ENCODE data around the gene TARP.

Gene TARP

GRCh38 chr7:38215735-38216670 lies 57.4 kb downstream of the TARP start:
- no peaks in the 10 kb centered on the region for H3K9me3 ChIP-seq (ENCODE audit: control insufficient read depth, insufficient read depth, low read length)
- no peak overlapping the region for H3K27ac ChIP-seq (ENCODE audit: low read depth, low read length)

DNA sequence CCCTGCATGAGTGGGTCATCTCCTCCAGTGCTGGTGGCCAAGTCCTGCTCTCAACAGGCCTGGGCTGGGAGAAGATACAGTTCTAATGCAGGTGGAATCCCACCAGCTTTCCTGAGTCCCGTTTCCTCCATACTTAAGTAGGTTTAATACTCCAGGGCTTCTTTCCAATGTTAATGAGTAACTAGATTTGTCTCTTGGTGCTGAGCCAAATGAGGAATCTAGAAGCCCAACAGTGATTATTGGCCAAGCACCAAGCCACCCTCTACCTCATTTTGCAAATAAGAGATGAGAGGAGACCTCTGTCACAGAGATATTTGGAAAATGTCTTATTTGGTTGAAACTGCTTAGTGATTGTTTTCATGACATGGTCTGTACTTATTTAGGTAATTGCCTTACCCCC lies 58.3 kb downstream of the TARP start:
- Histone ChIP-seq H3K4me1 (ENCODE audit: control insufficient read depth, insufficient read depth, low read length) (peaks cover 31% of the 10 kb centered on the region), H3K4me3 (ENCODE audit: low read depth, low read length) (no peak overlapping the region), H3K9me3 (ENCODE audit: control insufficient read depth, insufficient read depth, low read length) (no peaks in the 10 kb centered on the region), H3K27ac (ENCODE audit: low read depth, low read length) (no peak overlapping the region), H3K9ac (ENCODE audit: low read depth, low read length) (no peak overlapping the region), H3K36me3 (ENCODE audit: control insufficient read depth, insufficient read depth, low read length) (peaks cover 50% of the 10 kb centered on the region), H3K27me3 (ENCODE audit: control insufficient read depth, insufficient read depth, low read length) (no peaks in the 10 kb centered on the region)

More at GRCh38 chr7:38215735-38216670, 57.4 kb downstream of the TARP start:
- Histone ChIP-seq H3K9ac (ENCODE audit: low read depth, low read length) (no peak overlapping the region), H3K36me3 (ENCODE audit: control insufficient read depth, insufficient read depth, low read length) (peaks cover 58% of the 10 kb centered on the region), H3K4me3 (ENCODE audit: low read depth, low read length) (no peak overlapping the region), H3K27me3 (ENCODE audit: control insufficient read depth, insufficient read depth, low read length) (no peaks in the 10 kb centered on the region), H3K4me1 (ENCODE audit: control insufficient read depth, insufficient read depth, low read length) (peaks cover 31% of the 10 kb centered on the region)

DNA sequence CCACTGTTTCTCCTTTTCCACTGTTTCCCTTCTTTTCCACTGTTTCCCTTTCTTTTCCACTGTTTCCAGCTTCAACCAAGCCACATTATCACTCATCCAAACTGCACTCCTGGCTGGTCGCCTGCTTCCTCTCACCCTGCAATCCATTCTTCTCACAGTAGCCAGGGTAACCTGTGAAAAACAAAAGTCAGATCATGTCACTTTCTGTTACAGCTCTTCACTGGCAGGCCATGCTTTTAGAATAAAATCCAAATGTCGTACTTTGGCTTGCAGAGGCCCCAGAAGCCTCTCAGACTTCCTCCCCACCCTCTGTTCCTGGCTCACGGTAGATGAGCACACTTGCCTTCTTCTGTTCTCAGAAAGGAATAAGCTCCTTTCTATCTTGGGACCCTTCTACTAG lies 61.5 kb downstream of the TARP start:
- Histone ChIP-seq H3K4me1 (ENCODE audit: control insufficient read depth, insufficient read depth, low read length) (peaks cover 31% of the 10 kb centered on the region), H3K27me3 (ENCODE audit: control insufficient read depth, insufficient read depth, low read length) (no peaks in the 10 kb centered on the region), H3K36me3 (ENCODE audit: control insufficient read depth, insufficient read depth, low read length) (peaks cover 23% of the 10 kb centered on the region), H3K9ac (ENCODE audit: low read depth, low read length) (no peak overlapping the region), H3K4me3 (ENCODE audit: low read depth, low read length) (no peak overlapping the region), H3K9me3 (ENCODE audit: control insufficient read depth, insufficient read depth, low read length) (no peaks in the 10 kb centered on the region), H3K27ac (ENCODE audit: low read depth, low read length) (no peak overlapping the region)

DNA sequence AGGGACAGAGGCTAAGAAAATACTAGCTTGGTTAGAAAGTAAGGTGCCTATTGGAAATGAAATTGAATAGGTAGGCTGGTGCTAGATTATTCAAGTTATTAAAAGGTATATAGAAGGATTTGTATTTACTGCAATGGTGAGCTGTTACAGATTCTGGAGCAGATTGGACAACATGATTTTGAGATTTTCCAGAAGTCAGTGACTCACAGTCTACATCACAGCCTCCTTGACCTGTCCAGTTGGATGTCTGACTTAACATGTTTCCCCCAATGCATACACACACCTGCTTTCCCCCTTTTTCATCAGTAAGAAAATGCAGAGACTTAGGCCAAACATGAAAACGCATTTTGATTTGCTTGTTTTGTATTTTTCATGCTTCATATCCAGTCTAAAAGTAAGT lies 62.0 kb downstream of the TARP start:
- H3K36me3 ChIP-seq (ENCODE audit: control insufficient read depth, insufficient read depth, low read length) = peaks cover 19% of the 10 kb centered on the region
- H3K27me3 ChIP-seq (ENCODE audit: control insufficient read depth, insufficient read depth, low read length) = no peaks in the 10 kb centered on the region
- no peaks in the 10 kb centered on the region for H3K9me3 ChIP-seq (ENCODE audit: control insufficient read depth, insufficient read depth, low read length)
- H3K4me3 ChIP-seq (ENCODE audit: low read depth, low read length) = no peak overlapping the region
- peaks cover 31% of the 10 kb centered on the region for H3K4me1 ChIP-seq (ENCODE audit: control insufficient read depth, insufficient read depth, low read length)
- no peak overlapping the region for H3K9ac ChIP-seq (ENCODE audit: low read depth, low read length)
- H3K27ac ChIP-seq (ENCODE audit: low read depth, low read length) = no peak overlapping the region
